ENCODE measurements around the gene MKKS.
"Not testable (repeated sequence)": the region's sequence is repeated elsewhere in the genome, so short reads cannot be mapped to it uniquely, and the experiment has no call there.

The MKKS gene

DNA sequence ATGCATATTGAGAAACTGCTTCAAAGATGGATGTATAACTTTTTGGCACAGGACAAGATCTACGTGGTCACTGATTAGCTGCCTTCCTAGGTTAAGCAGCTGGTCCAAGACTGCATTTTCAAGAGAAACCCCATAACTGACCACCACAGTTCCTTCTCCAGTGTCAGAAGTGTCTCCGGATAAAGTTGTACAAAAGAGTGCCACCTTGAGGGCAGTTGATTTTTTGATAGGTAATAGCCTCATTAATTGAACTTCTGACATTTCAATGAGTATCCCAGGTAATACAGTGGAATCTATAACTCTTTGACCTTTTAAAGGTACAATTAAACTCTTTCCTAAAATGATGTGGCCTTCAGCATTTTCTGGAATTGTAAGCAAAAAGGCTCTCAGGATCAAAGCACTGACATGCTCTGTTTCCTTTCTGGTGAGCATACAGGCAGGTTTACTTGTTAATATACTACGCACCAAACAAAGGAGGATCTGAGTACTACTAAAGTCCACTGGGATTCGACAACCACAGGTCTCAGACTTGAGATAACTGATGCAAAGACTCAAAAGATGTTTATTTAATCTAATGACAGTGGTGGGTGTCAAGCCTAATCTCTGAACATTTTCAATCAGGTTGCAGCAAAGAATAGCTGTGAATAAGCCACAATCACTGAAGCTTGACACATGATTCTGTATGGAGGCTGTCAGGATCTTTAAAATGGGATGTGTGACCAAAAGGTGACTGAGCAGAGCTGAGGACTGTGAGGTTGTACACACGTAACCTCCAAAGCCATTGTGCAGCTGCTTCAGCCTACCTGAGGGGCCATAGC lies 21.2 kb downstream of the MKKS start:
- peak; percentile 2 for DNase-seq (ENCODE audit: low read depth)

DNA sequence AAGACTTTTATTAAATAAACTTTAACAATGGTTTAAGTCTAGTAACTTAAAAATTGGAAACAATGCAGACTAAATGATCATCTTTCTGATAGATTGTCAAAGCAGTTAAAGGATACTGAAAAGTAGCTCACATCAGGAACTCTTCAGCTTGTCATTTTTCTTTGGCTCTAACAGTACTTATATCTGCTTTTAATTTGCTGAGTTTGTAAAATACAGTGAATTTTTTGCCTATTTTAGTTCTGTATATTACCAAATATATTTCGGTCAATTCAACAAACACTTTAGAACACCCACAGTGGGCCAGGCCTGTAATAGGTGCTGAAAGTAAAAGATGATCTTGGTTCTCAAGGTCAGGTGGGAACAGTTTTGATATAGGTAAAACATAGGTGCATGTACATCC lies 22.3 kb downstream of the MKKS start:
- no peak for DNase-seq (ENCODE audit: low read depth)

DNA sequence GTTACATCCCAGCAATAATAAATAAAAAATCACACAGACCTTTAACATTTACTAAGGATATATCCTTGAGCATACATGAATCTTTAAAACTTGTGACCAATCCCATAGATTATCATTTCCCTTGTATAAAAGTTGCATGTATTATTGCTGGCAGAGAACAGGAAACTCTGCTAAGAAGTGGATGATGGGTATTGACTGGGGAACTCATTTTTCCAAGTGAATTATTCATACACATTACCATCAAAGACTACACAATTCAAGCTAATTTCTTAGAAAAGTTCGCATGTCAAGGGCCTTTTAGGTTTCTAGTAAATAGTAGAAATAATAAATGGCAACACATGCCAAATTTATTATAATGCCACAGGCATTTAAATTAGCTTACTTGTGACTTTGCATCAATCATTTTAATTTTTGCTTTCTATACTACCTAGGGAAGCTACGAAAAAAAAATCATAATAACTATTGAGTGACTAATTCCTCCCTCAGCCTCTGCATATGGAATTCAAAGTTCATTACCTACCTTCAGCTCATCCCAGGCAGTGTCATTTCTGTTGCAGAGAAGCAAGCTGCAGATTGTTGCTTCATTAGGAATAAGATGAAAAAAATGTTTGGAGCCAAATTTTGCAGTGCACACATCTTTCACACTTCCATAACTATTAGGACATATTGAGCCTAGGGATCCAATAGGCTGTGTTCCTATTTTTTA lies 25.8 kb downstream of the MKKS start:
- DNase-seq (ENCODE audit: low read depth) = no peak

DNA sequence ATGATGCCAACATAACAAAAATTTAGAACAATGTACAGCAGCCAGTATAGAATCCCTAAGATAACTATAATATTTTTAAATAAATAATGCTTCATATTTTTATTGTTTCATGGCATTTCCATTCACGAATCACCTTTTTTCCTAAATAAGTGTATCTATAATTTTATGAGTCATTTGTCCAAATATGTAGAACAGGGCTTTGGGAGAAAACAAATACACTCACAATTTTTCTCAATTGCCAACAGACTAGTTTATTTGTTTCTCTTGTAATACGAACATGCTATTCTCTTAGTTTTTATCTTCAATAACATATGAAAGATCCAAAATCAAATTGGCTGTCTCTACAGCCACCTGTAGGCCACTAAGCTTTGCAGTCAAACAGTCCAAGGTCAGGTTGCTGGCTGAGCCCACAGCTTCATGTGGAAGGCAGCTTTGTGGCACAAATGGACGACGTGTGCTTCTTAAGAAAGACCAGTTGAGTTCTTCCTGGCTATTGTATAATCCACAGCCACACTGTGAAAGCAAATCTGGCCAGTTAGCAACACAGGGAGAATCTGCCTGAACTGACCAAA lies 29.0 kb downstream of the MKKS start:
- DNase-seq (ENCODE audit: low read depth) = no peak

- DNase-seq (ENCODE audit: low read depth) = no peak
Observed at GRCh38 chr20:10404023-10404628, 29.9 kb downstream of the MKKS start.

DNA sequence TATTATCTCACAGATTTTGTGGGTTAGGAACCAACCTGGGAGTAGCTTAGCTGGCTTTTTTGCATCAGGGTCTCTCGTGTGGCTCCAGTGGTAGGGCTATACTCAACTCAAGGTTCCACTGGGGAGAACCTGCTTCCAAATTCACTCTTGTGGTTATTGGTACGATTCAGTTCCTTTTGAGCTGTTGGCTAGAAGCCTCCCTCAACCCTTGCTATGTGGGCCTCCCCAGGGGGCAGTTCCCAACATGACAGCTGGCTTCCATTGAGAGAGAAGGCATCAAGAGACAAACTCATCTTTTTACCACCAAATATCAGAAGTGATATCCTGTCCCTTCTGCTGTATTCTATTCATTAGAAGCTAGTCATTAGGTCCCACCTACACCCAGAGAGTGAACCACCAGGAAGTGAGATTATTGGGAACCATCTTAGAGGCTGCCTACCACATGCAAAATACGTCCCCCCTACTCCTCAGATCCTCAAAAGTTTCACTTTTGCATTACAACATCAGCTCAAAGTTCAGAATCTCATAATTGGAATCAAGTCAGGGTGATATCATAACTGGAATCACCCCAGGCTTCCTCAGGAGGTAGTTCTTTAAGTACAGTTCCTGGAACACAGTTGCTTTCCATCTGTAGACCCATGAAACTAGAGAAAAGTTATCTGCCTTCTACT lies 30.9 kb downstream of the MKKS start:
- DNase-seq (ENCODE audit: low read depth) = no peak

GRCh38 chr20:10398834-10399369 lies 35.1 kb downstream of the MKKS start:
- DNase-seq (ENCODE audit: low read depth) = no peak

DNA sequence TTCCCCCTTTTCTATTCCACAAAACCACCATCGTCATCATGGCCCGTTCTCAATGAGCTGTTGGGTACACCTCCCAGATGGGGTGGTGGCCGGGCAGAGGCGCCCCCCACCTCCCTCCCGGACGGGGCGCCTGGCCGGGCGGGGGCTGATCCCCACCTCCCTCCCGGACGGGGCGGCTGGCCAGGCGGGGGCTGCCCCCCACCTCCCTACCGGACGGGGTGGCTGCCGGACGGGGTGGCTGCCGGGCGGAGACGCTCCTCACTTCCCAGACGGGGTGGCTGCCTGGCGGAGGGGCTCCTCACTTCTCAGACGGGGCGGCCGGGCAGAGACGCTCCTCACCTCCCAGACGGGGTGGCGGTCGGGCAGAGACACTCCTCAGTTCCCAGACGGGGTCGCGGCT lies 39.3 kb downstream of the MKKS start:
- DNase-seq (ENCODE audit: low read depth) = not testable (repeated sequence)

- DNase-seq (ENCODE audit: low read depth) = no peak
Observed at GRCh38 chr20:10390709-10391108, 43.3 kb downstream of the MKKS start.

DNA sequence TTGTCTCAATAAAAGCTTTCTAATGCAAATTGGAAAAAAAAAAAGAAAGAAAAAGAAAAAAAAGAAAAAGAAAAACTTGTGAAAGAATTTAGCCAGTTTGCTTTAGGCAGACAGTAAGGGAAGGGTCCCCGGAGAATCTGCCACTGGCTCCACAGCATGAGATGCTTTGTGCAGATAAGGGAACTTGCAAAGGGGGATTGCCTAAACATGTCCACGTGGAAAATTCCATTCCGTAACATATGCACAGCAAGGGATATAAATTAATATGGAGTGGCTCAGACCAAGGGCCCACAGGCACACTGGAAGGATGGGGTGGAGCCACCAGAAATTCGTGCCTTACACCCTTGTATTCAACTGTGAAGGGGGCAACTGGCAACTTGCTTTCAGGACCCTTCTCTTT lies 45.4 kb downstream of the MKKS start:
- DNase-seq (ENCODE audit: low read depth) = no peak

DNA sequence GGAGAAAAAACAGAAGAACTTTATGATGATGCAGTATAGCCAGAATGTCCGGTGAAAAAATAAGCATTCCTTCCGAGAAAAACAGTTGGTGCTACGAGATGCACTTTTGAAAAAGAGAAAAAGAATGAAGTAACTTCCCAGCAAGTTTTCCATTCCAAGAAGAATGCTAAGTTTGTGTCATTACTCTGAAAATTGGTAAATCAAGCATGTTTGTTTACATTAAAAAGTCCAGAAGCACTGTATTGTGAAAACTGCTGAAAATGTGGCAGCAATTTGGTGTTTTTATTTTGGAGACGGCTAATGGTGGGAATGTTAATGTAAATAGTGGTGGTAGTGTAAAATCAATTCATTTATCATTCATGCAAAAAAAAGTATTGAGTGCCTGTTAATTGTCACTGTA lies 46.3 kb downstream of the MKKS start:
- DNase-seq (ENCODE audit: low read depth) = no peak

- no peak for DNase-seq (ENCODE audit: low read depth)
Observed at GRCh38 chr20:10385850-10386544, 48.0 kb downstream of the MKKS start.

DNA sequence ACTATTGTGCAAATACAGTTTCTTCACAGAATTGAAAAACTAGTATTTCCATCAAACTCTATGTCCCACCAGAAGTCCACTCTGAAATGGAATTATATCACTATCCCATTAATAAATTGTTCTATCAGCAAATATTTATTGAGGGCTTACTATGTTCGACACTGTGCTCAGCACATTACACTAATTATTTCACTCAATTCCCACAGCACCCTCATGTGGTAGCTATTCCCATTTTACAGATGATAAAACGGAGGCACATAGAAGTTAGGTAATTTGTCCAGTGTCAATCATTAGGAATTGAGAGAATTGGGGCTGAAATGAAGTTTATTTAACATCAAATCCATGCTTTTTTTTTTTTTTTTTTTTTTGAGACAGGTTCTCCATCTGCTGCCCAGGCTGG lies 52.5 kb downstream of the MKKS start:
- peak; percentile 14 for DNase-seq (ENCODE audit: low read depth)

DNA sequence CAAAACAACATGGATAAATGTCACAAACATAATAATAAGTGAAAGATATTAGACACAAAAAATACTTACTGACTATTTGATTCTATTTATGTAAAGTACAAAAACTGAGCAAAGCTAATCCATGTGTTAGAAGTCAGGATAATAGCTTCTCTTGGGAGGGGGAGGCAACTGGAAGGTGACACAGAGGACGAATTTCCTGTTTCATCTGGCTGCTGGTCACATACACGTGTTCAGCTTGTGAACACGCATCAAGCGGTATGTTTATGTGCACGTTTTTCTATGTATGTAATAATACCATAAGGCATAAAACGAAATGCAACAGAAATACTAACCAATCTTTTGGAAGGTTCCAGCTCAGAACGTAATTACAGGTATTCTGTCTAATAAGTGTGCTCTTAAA lies 54.3 kb downstream of the MKKS start:
- no peak for DNase-seq (ENCODE audit: low read depth)

- peak; percentile 71 for DNase-seq (ENCODE audit: low read depth)
Observed at GRCh38 chr20:10376270-10377075, 57.5 kb downstream of the MKKS start.

- no peak for DNase-seq (ENCODE audit: low read depth)
Observed at GRCh38 chr20:10375191-10375590, 58.8 kb downstream of the MKKS start.

DNA sequence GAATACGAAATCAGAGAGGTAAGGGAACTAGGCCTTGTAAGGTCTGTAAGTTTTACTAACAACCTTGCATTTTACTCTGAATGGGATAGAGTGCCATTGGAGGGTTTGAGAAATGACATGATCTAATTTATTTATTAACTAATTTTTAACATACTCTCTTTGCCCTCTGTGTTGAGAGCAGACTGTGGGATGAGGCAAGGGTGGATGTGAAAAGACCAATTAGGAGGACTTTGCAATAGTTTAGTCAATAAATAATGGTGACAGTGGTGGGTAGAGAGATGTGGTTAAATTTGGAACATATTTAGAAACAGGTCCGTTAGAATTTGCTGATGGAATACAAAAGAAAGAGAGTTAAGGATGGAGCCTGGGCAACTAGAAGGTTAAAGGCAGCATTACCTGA lies 60.0 kb downstream of the MKKS start:
- DNase-seq (ENCODE audit: low read depth) = no peak

- DNase-seq (ENCODE audit: low read depth) = no peak
Observed at GRCh38 chr20:10371467-10371866, 62.6 kb downstream of the MKKS start.

DNA sequence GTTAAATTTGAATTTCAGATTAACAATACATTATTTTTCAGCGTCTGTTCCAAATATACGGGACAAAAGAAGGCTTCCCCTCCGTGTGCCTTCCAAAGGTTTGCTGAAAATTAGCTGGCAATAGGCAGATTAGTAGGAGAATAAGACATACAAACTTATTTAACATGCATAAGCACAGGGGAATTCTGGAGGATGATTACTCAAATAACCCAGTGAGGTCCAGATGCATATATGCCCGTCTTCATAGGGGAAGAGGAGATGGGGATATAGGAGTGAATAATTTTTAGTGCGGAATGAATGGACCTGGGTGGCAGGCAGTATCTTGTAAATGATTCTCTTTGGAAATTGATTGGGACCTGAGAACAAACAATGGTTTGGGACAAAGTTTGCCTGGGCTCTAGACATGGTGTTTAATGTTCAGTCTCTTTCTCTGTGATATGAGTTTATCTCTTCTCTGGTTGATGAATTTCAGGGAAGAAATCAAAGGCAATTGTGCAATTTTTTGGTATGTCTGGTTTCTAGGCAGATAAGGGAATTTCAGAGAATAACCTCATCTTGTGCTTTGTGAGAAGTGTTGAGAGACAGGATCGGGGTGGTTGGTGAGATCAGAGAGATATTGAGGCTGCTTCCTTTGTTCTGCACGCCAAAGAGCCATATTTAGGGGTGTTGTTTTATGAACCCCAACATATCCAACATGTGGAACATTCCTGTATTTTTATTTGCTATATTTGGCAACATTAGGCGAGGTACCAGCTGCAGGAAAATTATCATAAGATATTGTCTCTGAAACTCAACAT lies 63.7 kb downstream of the MKKS start:
- no peak for DNase-seq (ENCODE audit: low read depth)

DNA sequence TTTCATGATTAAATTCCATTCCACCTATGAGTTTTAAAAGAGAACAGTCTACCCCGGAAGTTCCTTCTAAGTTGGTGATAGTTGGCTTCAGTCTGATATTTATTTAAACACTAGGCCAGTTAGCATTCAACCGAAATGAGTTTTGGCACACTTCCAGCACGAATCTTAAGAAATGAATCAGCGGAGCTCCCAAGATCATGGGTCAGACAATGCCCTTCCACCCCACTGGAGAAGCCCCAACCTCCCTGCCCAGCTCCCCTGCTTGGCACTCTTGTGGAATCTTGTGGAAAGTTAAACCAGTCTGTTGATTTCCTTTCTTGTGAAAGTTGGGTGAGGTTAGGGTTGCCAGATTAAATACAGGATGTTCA lies 64.3 kb downstream of the MKKS start:
- peak; percentile 27 for DNase-seq (ENCODE audit: low read depth)

All from EH (cell line).